HepG2 (cell line): ENCODE measurements around the gene CCDC93. TPM values are rescaled to one million over a fixed set of nuclear protein-coding genes. Genes with fewer than 3 reads are reported as not detected.
A peak's percentile ranks its signal among the peaks of the same experiment; 100 is the strongest.

Source experiments
- FOSL2 ChIP-seq: sonication (generic); formaldehyde crosslinking; IDR thresholded peaks from 2 replicates; pipeline ENCODE4 v1.4.0; 2020; ENCODE audit warnings: missing genetic modification reagents
- GATAD1 ChIP-seq: IDR thresholded peaks from 2 replicates; pipeline ENCODE4 v1.6.1; 2016; ENCODE audit warnings: missing genetic modification reagents, missing compliant biosample characterization
- JDP2 ChIP-seq: sonication (generic); formaldehyde crosslinking; IDR thresholded peaks from 2 replicates; pipeline ENCODE4 v1.8.1; 2022; ENCODE audit warnings: missing genetic modification reagents, borderline replicate concordance
- KAT7 ChIP-seq: IDR thresholded peaks from 2 replicates; pipeline ENCODE4 v1.6.1; 2018; ENCODE audit warnings: borderline replicate concordance, missing compliant biosample characterization
- TEAD2 ChIP-seq: sonication (generic); formaldehyde crosslinking; IDR thresholded peaks from 2 replicates; pipeline ENCODE4 v1.9.0; 2021; ENCODE audit warnings: missing genetic modification reagents
- ZNF136 ChIP-seq: sonication (generic); formaldehyde crosslinking; IDR thresholded peaks from 2 replicates; pipeline ENCODE4 v1.8.1; 2022; ENCODE audit warnings: low read depth, mild to moderate bottlenecking, moderate library complexity, missing genetic modification reagents
- ZNF160 ChIP-seq: sonication (generic); formaldehyde crosslinking; IDR thresholded peaks from 2 replicates; pipeline ENCODE4 v1.8.0; 2022; ENCODE audit warnings: mild to moderate bottlenecking, inconsistent platforms, missing genetic modification reagents
- ZNF75D ChIP-seq: sonication (generic); formaldehyde crosslinking; IDR thresholded peaks from 2 replicates; pipeline ENCODE4 v1.8.1; 2023; ENCODE audit warnings: missing genetic modification reagents, mild to moderate bottlenecking, borderline replicate concordance
- polyA plus RNA-seq, 8 experiments: library from polyadenylated mRNA; depleted of rRNA in 3 of 8; stranded (reverse) in 7 of 8; unstranded in 1 of 8; fragments of >200 nt; fragmentation: Illumina TruSeq in 4 of 8; extraction: Trizol in 4 of 8; gene quantifications; 2 replicates each; pipeline versions ENCODE4 v1.2.1 to v1.2.3, GENCODE V29; 2011 to 2016; ENCODE audit warnings: low read depth in 4 of 8, missing spikeins in 1 of 8, mixed read lengths in 1 of 8; ENCODE audit not compliant: insufficient read depth in 1 of 8
- total RNA-seq, 5 experiments: library from RNA; depleted of rRNA; stranded (reverse); fragments of >200 nt; fragmentation: Illumina TruSeq; extraction: Trizol; gene quantifications; 2 replicates each; pipeline ENCODE4 v1.2.3, GENCODE V29; 2016; ENCODE audit warnings: low read depth in 1 of 5
- TF ChIP-seq, protein P1 (sequence below): sonication (generic); formaldehyde crosslinking; IDR thresholded peaks from 2 replicates; pipeline ENCODE4 v1.4.0; 2020; ENCODE audit warnings: mild to moderate bottlenecking, missing genetic modification reagents
- TF ChIP-seq, protein P2 (sequence below), 2 experiments: IDR thresholded peaks; 2 replicates each; pipeline ENCODE4 v1.6.1; 2011 to 2012; ENCODE audit warnings: low read length in 2 of 2, borderline replicate concordance in 1 of 2, low read depth in 1 of 2, mild to moderate bottlenecking in 1 of 2, moderate library complexity in 1 of 2
- TF ChIP-seq, protein P3 (sequence below): sonication (generic); formaldehyde crosslinking; IDR thresholded peaks from 2 replicates; pipeline ENCODE4 v1.9.0; 2021; ENCODE audit warnings: missing genetic modification reagents, borderline replicate concordance
- TF ChIP-seq, protein P4 (sequence below): IDR thresholded peaks from 2 replicates; pipeline ENCODE4 v1.4.0; 2020; ENCODE audit warnings: mild to moderate bottlenecking, missing genetic modification reagents

The CCDC93 gene
- total and polyA plus RNA-seq, 2 of the 13 experiments (the other 11 are each of a cell fraction or from before 2014, with no cell fraction given) = 37.2 to 53.2 TPM

DNA sequence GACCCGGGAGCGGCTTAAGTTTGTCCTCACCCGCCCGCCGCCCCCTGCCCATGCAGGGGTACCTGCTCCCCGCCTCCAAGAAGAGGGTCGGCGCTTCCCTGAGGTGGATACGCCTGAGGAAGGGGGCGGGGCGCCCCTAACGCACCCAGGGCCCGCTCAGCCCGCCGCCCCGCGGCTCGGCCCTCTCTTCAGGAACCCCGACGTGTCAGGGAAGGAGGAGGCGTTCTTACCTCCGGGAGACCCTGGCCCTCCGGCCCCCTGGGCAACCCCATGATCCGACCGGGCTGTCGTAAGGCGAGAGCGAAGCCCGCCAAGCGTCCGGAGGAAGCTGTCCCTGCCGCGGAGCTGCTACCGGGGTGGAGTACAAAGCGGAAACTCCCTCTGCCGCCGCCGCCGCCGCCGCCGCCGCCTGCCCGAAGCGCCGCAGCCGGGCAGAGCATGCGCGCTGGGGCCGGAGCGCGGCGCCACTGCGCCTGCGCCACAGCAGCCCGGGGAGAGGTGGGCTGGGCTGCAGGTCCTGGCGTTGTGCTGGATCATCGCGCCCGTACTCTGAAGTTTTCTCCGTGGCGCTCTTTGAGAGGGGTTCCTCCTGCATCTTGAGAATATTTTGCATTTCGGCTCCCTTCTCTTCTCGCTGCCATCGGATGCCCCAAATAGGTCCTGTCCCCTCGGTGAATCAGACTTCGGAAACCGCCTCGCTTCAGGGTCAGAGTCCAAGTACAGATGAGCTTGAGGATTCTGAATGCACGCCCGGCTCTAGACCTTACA is at the start of gene CCDC93 (continued):
- TF ChIP-seq, protein P1, sequence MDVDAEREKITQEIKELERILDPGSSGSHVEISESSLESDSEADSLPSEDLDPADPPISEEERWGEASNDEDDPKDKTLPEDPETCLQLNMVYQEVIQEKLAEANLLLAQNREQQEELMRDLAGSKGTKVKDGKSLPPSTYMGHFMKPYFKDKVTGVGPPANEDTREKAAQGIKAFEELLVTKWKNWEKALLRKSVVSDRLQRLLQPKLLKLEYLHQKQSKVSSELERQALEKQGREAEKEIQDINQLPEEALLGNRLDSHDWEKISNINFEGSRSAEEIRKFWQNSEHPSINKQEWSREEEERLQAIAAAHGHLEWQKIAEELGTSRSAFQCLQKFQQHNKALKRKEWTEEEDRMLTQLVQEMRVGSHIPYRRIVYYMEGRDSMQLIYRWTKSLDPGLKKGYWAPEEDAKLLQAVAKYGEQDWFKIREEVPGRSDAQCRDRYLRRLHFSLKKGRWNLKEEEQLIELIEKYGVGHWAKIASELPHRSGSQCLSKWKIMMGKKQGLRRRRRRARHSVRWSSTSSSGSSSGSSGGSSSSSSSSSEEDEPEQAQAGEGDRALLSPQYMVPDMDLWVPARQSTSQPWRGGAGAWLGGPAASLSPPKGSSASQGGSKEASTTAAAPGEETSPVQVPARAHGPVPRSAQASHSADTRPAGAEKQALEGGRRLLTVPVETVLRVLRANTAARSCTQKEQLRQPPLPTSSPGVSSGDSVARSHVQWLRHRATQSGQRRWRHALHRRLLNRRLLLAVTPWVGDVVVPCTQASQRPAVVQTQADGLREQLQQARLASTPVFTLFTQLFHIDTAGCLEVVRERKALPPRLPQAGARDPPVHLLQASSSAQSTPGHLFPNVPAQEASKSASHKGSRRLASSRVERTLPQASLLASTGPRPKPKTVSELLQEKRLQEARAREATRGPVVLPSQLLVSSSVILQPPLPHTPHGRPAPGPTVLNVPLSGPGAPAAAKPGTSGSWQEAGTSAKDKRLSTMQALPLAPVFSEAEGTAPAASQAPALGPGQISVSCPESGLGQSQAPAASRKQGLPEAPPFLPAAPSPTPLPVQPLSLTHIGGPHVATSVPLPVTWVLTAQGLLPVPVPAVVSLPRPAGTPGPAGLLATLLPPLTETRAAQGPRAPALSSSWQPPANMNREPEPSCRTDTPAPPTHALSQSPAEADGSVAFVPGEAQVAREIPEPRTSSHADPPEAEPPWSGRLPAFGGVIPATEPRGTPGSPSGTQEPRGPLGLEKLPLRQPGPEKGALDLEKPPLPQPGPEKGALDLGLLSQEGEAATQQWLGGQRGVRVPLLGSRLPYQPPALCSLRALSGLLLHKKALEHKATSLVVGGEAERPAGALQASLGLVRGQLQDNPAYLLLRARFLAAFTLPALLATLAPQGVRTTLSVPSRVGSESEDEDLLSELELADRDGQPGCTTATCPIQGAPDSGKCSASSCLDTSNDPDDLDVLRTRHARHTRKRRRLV (CRISPR knock-in tag) = peak; percentile 86
- TF ChIP-seq GATAD1 (CRISPR knock-in tag) (0 out of 2 replicates have a peak, but pooled peaks have one; percentile 8), ZNF75D (0 out of 2 replicates have a peak, but pooled peaks have one; percentile 48), KAT7 (CRISPR knock-in tag) (0 out of 2 replicates have a peak, but pooled peaks have one; percentile 14), TEAD2 (0 out of 2 replicates have a peak, but pooled peaks have one; percentile 41), ZNF136 (CRISPR knock-in tag) (0 out of 2 replicates have a peak, but pooled peaks have one; percentile 53), ZNF160 (peak; percentile 82; the same call in 1 of the 2 replicates), JDP2 (CRISPR knock-in tag) (no peak), FOSL2 (CRISPR knock-in tag) (no peak; the same call in 1 of the 2 replicates)
- TF ChIP-seq, protein P2, sequence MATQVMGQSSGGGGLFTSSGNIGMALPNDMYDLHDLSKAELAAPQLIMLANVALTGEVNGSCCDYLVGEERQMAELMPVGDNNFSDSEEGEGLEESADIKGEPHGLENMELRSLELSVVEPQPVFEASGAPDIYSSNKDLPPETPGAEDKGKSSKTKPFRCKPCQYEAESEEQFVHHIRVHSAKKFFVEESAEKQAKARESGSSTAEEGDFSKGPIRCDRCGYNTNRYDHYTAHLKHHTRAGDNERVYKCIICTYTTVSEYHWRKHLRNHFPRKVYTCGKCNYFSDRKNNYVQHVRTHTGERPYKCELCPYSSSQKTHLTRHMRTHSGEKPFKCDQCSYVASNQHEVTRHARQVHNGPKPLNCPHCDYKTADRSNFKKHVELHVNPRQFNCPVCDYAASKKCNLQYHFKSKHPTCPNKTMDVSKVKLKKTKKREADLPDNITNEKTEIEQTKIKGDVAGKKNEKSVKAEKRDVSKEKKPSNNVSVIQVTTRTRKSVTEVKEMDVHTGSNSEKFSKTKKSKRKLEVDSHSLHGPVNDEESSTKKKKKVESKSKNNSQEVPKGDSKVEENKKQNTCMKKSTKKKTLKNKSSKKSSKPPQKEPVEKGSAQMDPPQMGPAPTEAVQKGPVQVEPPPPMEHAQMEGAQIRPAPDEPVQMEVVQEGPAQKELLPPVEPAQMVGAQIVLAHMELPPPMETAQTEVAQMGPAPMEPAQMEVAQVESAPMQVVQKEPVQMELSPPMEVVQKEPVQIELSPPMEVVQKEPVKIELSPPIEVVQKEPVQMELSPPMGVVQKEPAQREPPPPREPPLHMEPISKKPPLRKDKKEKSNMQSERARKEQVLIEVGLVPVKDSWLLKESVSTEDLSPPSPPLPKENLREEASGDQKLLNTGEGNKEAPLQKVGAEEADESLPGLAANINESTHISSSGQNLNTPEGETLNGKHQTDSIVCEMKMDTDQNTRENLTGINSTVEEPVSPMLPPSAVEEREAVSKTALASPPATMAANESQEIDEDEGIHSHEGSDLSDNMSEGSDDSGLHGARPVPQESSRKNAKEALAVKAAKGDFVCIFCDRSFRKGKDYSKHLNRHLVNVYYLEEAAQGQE (IDR thresholded peaks at IDR 0.05; ENCODE audit: borderline replicate concordance in 1 of 2, low read depth in 1 of 2, low read length in 2 of 2) = no peak; a peak in 1 of 4 replicates
- TF ChIP-seq, protein P3, sequence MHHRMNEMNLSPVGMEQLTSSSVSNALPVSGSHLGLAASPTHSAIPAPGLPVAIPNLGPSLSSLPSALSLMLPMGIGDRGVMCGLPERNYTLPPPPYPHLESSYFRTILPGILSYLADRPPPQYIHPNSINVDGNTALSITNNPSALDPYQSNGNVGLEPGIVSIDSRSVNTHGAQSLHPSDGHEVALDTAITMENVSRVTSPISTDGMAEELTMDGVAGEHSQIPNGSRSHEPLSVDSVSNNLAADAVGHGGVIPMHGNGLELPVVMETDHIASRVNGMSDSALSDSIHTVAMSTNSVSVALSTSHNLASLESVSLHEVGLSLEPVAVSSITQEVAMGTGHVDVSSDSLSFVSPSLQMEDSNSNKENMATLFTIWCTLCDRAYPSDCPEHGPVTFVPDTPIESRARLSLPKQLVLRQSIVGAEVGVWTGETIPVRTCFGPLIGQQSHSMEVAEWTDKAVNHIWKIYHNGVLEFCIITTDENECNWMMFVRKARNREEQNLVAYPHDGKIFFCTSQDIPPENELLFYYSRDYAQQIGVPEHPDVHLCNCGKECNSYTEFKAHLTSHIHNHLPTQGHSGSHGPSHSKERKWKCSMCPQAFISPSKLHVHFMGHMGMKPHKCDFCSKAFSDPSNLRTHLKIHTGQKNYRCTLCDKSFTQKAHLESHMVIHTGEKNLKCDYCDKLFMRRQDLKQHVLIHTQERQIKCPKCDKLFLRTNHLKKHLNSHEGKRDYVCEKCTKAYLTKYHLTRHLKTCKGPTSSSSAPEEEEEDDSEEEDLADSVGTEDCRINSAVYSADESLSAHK (CRISPR knock-in tag) = no peak
- TF ChIP-seq, protein P4, sequence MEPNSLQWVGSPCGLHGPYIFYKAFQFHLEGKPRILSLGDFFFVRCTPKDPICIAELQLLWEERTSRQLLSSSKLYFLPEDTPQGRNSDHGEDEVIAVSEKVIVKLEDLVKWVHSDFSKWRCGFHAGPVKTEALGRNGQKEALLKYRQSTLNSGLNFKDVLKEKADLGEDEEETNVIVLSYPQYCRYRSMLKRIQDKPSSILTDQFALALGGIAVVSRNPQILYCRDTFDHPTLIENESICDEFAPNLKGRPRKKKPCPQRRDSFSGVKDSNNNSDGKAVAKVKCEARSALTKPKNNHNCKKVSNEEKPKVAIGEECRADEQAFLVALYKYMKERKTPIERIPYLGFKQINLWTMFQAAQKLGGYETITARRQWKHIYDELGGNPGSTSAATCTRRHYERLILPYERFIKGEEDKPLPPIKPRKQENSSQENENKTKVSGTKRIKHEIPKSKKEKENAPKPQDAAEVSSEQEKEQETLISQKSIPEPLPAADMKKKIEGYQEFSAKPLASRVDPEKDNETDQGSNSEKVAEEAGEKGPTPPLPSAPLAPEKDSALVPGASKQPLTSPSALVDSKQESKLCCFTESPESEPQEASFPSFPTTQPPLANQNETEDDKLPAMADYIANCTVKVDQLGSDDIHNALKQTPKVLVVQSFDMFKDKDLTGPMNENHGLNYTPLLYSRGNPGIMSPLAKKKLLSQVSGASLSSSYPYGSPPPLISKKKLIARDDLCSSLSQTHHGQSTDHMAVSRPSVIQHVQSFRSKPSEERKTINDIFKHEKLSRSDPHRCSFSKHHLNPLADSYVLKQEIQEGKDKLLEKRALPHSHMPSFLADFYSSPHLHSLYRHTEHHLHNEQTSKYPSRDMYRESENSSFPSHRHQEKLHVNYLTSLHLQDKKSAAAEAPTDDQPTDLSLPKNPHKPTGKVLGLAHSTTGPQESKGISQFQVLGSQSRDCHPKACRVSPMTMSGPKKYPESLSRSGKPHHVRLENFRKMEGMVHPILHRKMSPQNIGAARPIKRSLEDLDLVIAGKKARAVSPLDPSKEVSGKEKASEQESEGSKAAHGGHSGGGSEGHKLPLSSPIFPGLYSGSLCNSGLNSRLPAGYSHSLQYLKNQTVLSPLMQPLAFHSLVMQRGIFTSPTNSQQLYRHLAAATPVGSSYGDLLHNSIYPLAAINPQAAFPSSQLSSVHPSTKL (CRISPR knock-in tag) = peak; percentile 22; the same call in 1 of the 2 replicates
